Measurements from ENCODE around the gene KIAA0825.

- no peak for TF ChIP-seq CTCF (IDR thresholded peaks at IDR 0.05; ENCODE audit: low read depth, low read length)
- no peak for TF ChIP-seq MYC (IDR thresholded peaks at IDR 0.05; ENCODE audit: low read depth, low read length)
- TF ChIP-seq POLR2A (IDR thresholded peaks at IDR 0.05; ENCODE audit: extremely low read depth, insufficient read length): no peak
Measured at GRCh38 chr5:94503677-94504076, 114.7 kb downstream of the KIAA0825 start.
